Measurements from ENCODE around the gene CDH5.

The CDH5 gene

GRCh38 chr16:66386629-66387622 lies 20.4 kb downstream of the CDH5 start:
- DNase-seq (ENCODE audit: insufficient read length) (no peak), FAIRE-seq (no peak)
- TF ChIP-seq POLR2A (IDR thresholded peaks at IDR 0.05; ENCODE audit: low read depth, low read length) (no peak), TAF1 (IDR thresholded peaks at IDR 0.05; ENCODE audit: borderline replicate concordance, low read depth, low read length) (no peak), POLR2AphosphoS5 (IDR thresholded peaks at IDR 0.05; ENCODE audit: low read depth, low read length) (no peak)

- TF ChIP-seq TAF1 (IDR thresholded peaks at IDR 0.05; ENCODE audit: borderline replicate concordance, low read depth, low read length), result no peak
- TF ChIP-seq POLR2AphosphoS5 (IDR thresholded peaks at IDR 0.05; ENCODE audit: low read depth, low read length), result no peak
- no peak for TF ChIP-seq POLR2A (IDR thresholded peaks at IDR 0.05; ENCODE audit: low read depth, low read length)
- FAIRE-seq, result no peak
- no peak for DNase-seq (ENCODE audit: insufficient read length)
Observed at GRCh38 chr16:66387817-66388332, 21.4 kb downstream of the CDH5 start.

- no peak for DNase-seq (ENCODE audit: insufficient read length)
- TF ChIP-seq TAF1 (IDR thresholded peaks at IDR 0.05; ENCODE audit: borderline replicate concordance, low read depth, low read length) (no peak), POLR2AphosphoS5 (IDR thresholded peaks at IDR 0.05; ENCODE audit: low read depth, low read length) (no peak), POLR2A (IDR thresholded peaks at IDR 0.05; ENCODE audit: low read depth, low read length) (no peak)
- FAIRE-seq, result no peak
Observed at GRCh38 chr16:66388350-66389139, 22.1 kb downstream of the CDH5 start.

GRCh38 chr16:66389256-66390176 lies 23.0 kb downstream of the CDH5 start:
- TF ChIP-seq TAF1 (IDR thresholded peaks at IDR 0.05; ENCODE audit: borderline replicate concordance, low read depth, low read length) (no peak), POLR2A (IDR thresholded peaks at IDR 0.05; ENCODE audit: low read depth, low read length) (no peak), POLR2AphosphoS5 (IDR thresholded peaks at IDR 0.05; ENCODE audit: low read depth, low read length) (no peak)
- no peak for DNase-seq (ENCODE audit: insufficient read length)
- no peak for FAIRE-seq

GRCh38 chr16:66390346-66391108 lies 24.0 kb downstream of the CDH5 start:
- DNase-seq (ENCODE audit: insufficient read length), result no peak
- TF ChIP-seq POLR2A (IDR thresholded peaks at IDR 0.05; ENCODE audit: low read depth, low read length) (no peak), TAF1 (IDR thresholded peaks at IDR 0.05; ENCODE audit: borderline replicate concordance, low read depth, low read length) (no peak), POLR2AphosphoS5 (IDR thresholded peaks at IDR 0.05; ENCODE audit: low read depth, low read length) (no peak)
- no peak for FAIRE-seq

GRCh38 chr16:66391726-66392670 lies 25.5 kb downstream of the CDH5 start:
- FAIRE-seq (no peak), DNase-seq (ENCODE audit: insufficient read length) (no peak)
- TF ChIP-seq TAF1 (IDR thresholded peaks at IDR 0.05; ENCODE audit: borderline replicate concordance, low read depth, low read length) (no peak), POLR2A (IDR thresholded peaks at IDR 0.05; ENCODE audit: low read depth, low read length) (no peak)

GRCh38 chr16:66395806-66396555 lies 29.5 kb downstream of the CDH5 start:
- FAIRE-seq, result no peak
- DNase-seq (ENCODE audit: insufficient read length), result no peak
- TF ChIP-seq POLR2A (IDR thresholded peaks at IDR 0.05; ENCODE audit: low read depth, low read length) (no peak), TAF1 (IDR thresholded peaks at IDR 0.05; ENCODE audit: borderline replicate concordance, low read depth, low read length) (no peak), POLR2AphosphoS5 (IDR thresholded peaks at IDR 0.05; ENCODE audit: low read depth, low read length) (no peak)

- FAIRE-seq (no peak), DNase-seq (ENCODE audit: insufficient read length) (no peak)
- TF ChIP-seq POLR2AphosphoS5 (IDR thresholded peaks at IDR 0.05; ENCODE audit: low read depth, low read length), result no peak
- TF ChIP-seq TAF1 (IDR thresholded peaks at IDR 0.05; ENCODE audit: borderline replicate concordance, low read depth, low read length), result no peak
- no peak for TF ChIP-seq POLR2A (IDR thresholded peaks at IDR 0.05; ENCODE audit: low read depth, low read length)
Observed at GRCh38 chr16:66397736-66398433, 31.4 kb downstream of the CDH5 start.
